ENCODE measurements around the gene LRRTM4. TPM values are rescaled to one million over a fixed set of nuclear protein-coding genes. Genes with fewer than 3 reads are reported as not detected.
"Not testable (repeated sequence)": the region's sequence is repeated elsewhere in the genome, so short reads cannot be mapped to it uniquely, and the experiment has no call there.

The LRRTM4 gene
- total and polyA plus RNA-seq, 4 experiments from 2014 or later, result not detected

GRCh38 chr2:77144772-77145171 lies 377.4 kb downstream of the LRRTM4 start:
- ChIA-PET CTCF (ENCODE audit: partially characterized antibody) (no interaction called here), POLR2A (ENCODE audit: partially characterized antibody) (no interaction called here)
- no peaks in the 10 kb centered on the region for H3K4me1 ChIP-seq (ENCODE audit: insufficient read depth, low read length)
- Mint-ChIP-seq H3K27me3 (no peaks in the 10 kb centered on the region), H3K4me1 (no peaks in the 10 kb centered on the region), H3K4me3 (no peak overlapping the region), H3K27ac (no peak overlapping the region), H3K36me3 (no peaks in the 10 kb centered on the region), H3K9me3 (peaks cover 0 to 12% (median 5%) of the 10 kb centered on the region in 8 donors)
- H3K4me3 ChIP-seq (ENCODE audit: low read length in 2 of 2), result no peak overlapping the region
- H3K9me3 ChIP-seq (ENCODE audit: control insufficient read depth in 1 of 2, low read length in 2 of 2), result no peaks in the 10 kb centered on the region
- intact Hi-C loops (cut with micrococcal nuclease), result no loop called here
- DNase-seq, result no peak
- H3K36me3 ChIP-seq (ENCODE audit: insufficient read depth, low read length), result no peaks in the 10 kb centered on the region
- H3K27ac ChIP-seq (ENCODE audit: low read depth, low read length), result no peak overlapping the region
- no peaks in the 10 kb centered on the region for H3K27me3 ChIP-seq (ENCODE audit: insufficient read depth, low read length)

GRCh38 chr2:77142141-77142540 lies 380.0 kb downstream of the LRRTM4 start:
- DNase-seq, result no peak
- Mint-ChIP-seq H3K4me1 (no peaks in the 10 kb centered on the region), H3K27me3 (no peaks in the 10 kb centered on the region), H3K9me3 (peaks cover 0 to 29% (median 10%) of the 10 kb centered on the region in 8 donors), H3K36me3 (no peaks in the 10 kb centered on the region), H3K4me3 (no peak overlapping the region), H3K27ac (no peak overlapping the region)
- no peaks in the 10 kb centered on the region for H3K27me3 ChIP-seq (ENCODE audit: insufficient read depth, low read length)
- no peaks in the 10 kb centered on the region for H3K9me3 ChIP-seq (ENCODE audit: control insufficient read depth in 1 of 2, low read length in 2 of 2)
- ChIA-PET POLR2A (ENCODE audit: partially characterized antibody) (no interaction called here), CTCF (ENCODE audit: partially characterized antibody) (no interaction called here)
- no peak overlapping the region for H3K4me3 ChIP-seq (ENCODE audit: low read length in 2 of 2)
- intact Hi-C loops (cut with micrococcal nuclease), result no loop called here
- no peaks in the 10 kb centered on the region for H3K4me1 ChIP-seq (ENCODE audit: insufficient read depth, low read length)
- H3K36me3 ChIP-seq (ENCODE audit: insufficient read depth, low read length), result no peaks in the 10 kb centered on the region
- H3K27ac ChIP-seq (ENCODE audit: low read depth, low read length), result no peak overlapping the region

- H3K27ac ChIP-seq (ENCODE audit: low read depth, low read length); H3K4me3 ChIP-seq (ENCODE audit: low read length in 2 of 2); H3K36me3 ChIP-seq (ENCODE audit: insufficient read depth, low read length); H3K9me3 ChIP-seq (ENCODE audit: control insufficient read depth in 1 of 2, low read length in 2 of 2); H3K4me1 ChIP-seq (ENCODE audit: insufficient read depth, low read length); intact Hi-C loops (cut with micrococcal nuclease); H3K27me3 ChIP-seq (ENCODE audit: insufficient read depth, low read length); CTCF ChIA-PET (ENCODE audit: partially characterized antibody); H3K27ac Mint-ChIP-seq; DNase-seq; POLR2A ChIA-PET (ENCODE audit: partially characterized antibody); H3K27me3 Mint-ChIP-seq; H3K36me3 Mint-ChIP-seq; H3K4me1 Mint-ChIP-seq; H3K4me3 Mint-ChIP-seq: not testable (repeated sequence)
- peaks cover 0 to 32% (median 11%) of the 10 kb centered on the region in 8 donors for H3K9me3 Mint-ChIP-seq
Observed at GRCh38 chr2:77128479-77128878, 393.7 kb downstream of the LRRTM4 start.

DNA sequence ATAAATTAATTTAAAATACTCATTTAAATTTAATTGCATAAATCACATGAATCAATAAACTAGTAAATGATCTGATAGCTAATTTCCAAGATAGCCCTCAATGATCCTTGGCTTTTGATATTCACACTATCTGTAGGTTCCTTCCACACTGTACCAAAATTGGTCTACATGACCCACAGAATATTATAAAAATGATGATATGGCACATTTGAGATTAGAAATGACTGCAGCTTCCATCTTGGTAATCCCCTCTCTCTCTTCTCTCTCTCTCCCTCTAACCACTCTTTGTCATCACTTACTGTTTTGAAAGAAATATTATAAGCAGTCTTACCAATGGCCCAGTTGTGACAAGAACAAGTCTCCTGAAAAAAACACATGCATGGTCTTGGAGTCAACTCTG lies 394.8 kb downstream of the LRRTM4 start:
- CTCF ChIA-PET (ENCODE audit: partially characterized antibody), result no interaction called here
- Histone ChIP-seq H3K36me3 (ENCODE audit: insufficient read depth, low read length) (no peaks in the 10 kb centered on the region), H3K27ac (ENCODE audit: low read depth, low read length) (no peak overlapping the region), H3K27me3 (ENCODE audit: insufficient read depth, low read length) (no peaks in the 10 kb centered on the region), H3K9me3 (ENCODE audit: control insufficient read depth in 1 of 2, low read length in 2 of 2) (no peaks in the 10 kb centered on the region), H3K4me3 (ENCODE audit: low read length in 2 of 2) (no peak overlapping the region), H3K4me1 (ENCODE audit: insufficient read depth, low read length) (no peaks in the 10 kb centered on the region)
- H3K27me3 Mint-ChIP-seq, result no peaks in the 10 kb centered on the region
- no peak overlapping the region for H3K27ac Mint-ChIP-seq
- DNase-seq, result no peak
- POLR2A ChIA-PET (ENCODE audit: partially characterized antibody), result no interaction called here
- peaks cover 0 to 29% (median 10%) of the 10 kb centered on the region in 8 donors for H3K9me3 Mint-ChIP-seq
- H3K4me3 Mint-ChIP-seq, result no peak overlapping the region
- no peaks in the 10 kb centered on the region for H3K36me3 Mint-ChIP-seq
- H3K4me1 Mint-ChIP-seq, result no peaks in the 10 kb centered on the region
- intact Hi-C loops (cut with micrococcal nuclease), result no loop called here

- intact Hi-C loops (cut with micrococcal nuclease), result no loop called here
- Histone ChIP-seq H3K4me3 (ENCODE audit: low read length in 2 of 2) (no peak overlapping the region), H3K9me3 (ENCODE audit: control insufficient read depth in 1 of 2, low read length in 2 of 2) (no peaks in the 10 kb centered on the region), H3K4me1 (ENCODE audit: insufficient read depth, low read length) (no peaks in the 10 kb centered on the region), H3K36me3 (ENCODE audit: insufficient read depth, low read length) (no peaks in the 10 kb centered on the region), H3K27ac (ENCODE audit: low read depth, low read length) (no peak overlapping the region), H3K27me3 (ENCODE audit: insufficient read depth, low read length) (no peaks in the 10 kb centered on the region)
- POLR2A ChIA-PET (ENCODE audit: partially characterized antibody), result no interaction called here
- Mint-ChIP-seq H3K4me1 (no peaks in the 10 kb centered on the region), H3K27ac (no peak overlapping the region), H3K36me3 (no peaks in the 10 kb centered on the region), H3K27me3 (no peaks in the 10 kb centered on the region), H3K9me3 (peaks cover 3 to 19% (median 6%) of the 10 kb centered on the region in 8 donors), H3K4me3 (no peak overlapping the region)
- CTCF ChIA-PET (ENCODE audit: partially characterized antibody), result no interaction called here
- no peak for DNase-seq
Observed at GRCh38 chr2:77121518-77121917, 400.7 kb downstream of the LRRTM4 start.

- Histone ChIP-seq H3K27ac (ENCODE audit: low read depth, low read length) (no peak overlapping the region), H3K27me3 (ENCODE audit: insufficient read depth, low read length) (no peaks in the 10 kb centered on the region), H3K4me3 (ENCODE audit: low read length in 2 of 2) (no peak overlapping the region), H3K36me3 (ENCODE audit: insufficient read depth, low read length) (no peaks in the 10 kb centered on the region), H3K9me3 (ENCODE audit: control insufficient read depth in 1 of 2, low read length in 2 of 2) (no peaks in the 10 kb centered on the region), H3K4me1 (ENCODE audit: insufficient read depth, low read length) (no peaks in the 10 kb centered on the region)
- Mint-ChIP-seq H3K27me3 (no peaks in the 10 kb centered on the region), H3K4me1 (no peaks in the 10 kb centered on the region), H3K4me3 (no peak overlapping the region), H3K36me3 (no peaks in the 10 kb centered on the region), H3K9me3 (peaks cover 3 to 21% (median 10%) of the 10 kb centered on the region in 8 donors), H3K27ac (no peak overlapping the region)
- no peak for DNase-seq
- intact Hi-C loops (cut with micrococcal nuclease), result no loop called here
- ChIA-PET CTCF (ENCODE audit: partially characterized antibody) (no interaction called here), POLR2A (ENCODE audit: partially characterized antibody) (no interaction called here)
Observed at GRCh38 chr2:77119333-77119732, 402.8 kb downstream of the LRRTM4 start.

GRCh38 chr2:77108915-77109314 lies 413.3 kb downstream of the LRRTM4 start:
- Histone ChIP-seq H3K9me3 (ENCODE audit: control insufficient read depth in 1 of 2, low read length in 2 of 2) (no peaks in the 10 kb centered on the region), H3K27ac (ENCODE audit: low read depth, low read length) (no peak overlapping the region), H3K27me3 (ENCODE audit: insufficient read depth, low read length) (no peaks in the 10 kb centered on the region), H3K36me3 (ENCODE audit: insufficient read depth, low read length) (no peaks in the 10 kb centered on the region), H3K4me1 (ENCODE audit: insufficient read depth, low read length) (no peaks in the 10 kb centered on the region), H3K4me3 (ENCODE audit: low read length in 2 of 2) (no peak overlapping the region)
- H3K9me3 Mint-ChIP-seq, result peaks cover 2 to 34% (median 10%) of the 10 kb centered on the region in 8 donors
- intact Hi-C loops (cut with micrococcal nuclease), result no loop called here
- H3K27me3 Mint-ChIP-seq, result no peaks in the 10 kb centered on the region
- H3K36me3 Mint-ChIP-seq, result no peaks in the 10 kb centered on the region
- no peak for DNase-seq
- no peak overlapping the region for H3K27ac Mint-ChIP-seq
- CTCF ChIA-PET (ENCODE audit: partially characterized antibody), result no interaction called here
- no peak overlapping the region for H3K4me3 Mint-ChIP-seq
- H3K4me1 Mint-ChIP-seq, result no peaks in the 10 kb centered on the region
- POLR2A ChIA-PET (ENCODE audit: partially characterized antibody), result no interaction called here

DNA sequence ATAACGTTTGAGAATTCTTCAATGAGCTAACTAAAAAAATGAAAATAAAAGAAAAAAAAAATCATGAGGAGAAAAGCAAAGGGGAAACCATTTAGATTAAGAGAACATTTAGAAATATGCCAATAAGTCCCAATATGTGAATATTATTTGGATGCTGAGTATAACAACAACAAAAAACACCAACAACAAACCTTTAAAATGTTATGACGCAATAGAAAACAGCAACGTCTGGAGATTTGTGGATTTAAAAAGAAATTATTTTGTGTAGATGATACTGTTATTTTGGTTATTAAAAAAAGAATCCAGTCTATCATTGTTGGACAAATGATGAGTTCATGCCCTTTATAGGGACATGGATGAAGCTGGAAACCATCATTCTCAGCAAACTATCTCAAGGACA lies 417.2 kb downstream of the LRRTM4 start:
- no peak for DNase-seq
- Histone ChIP-seq H3K27me3 (ENCODE audit: insufficient read depth, low read length) (no peaks in the 10 kb centered on the region), H3K9me3 (ENCODE audit: control insufficient read depth in 1 of 2, low read length in 2 of 2) (no peaks in the 10 kb centered on the region), H3K4me1 (ENCODE audit: insufficient read depth, low read length) (no peaks in the 10 kb centered on the region), H3K36me3 (ENCODE audit: insufficient read depth, low read length) (no peaks in the 10 kb centered on the region), H3K27ac (ENCODE audit: low read depth, low read length) (no peak overlapping the region), H3K4me3 (ENCODE audit: low read length in 2 of 2) (no peak overlapping the region)
- Mint-ChIP-seq H3K27me3 (no peaks in the 10 kb centered on the region), H3K36me3 (no peaks in the 10 kb centered on the region), H3K27ac (no peak overlapping the region), H3K4me1 (no peaks in the 10 kb centered on the region), H3K4me3 (no peak overlapping the region), H3K9me3 (peaks cover 2 to 27% (median 9%) of the 10 kb centered on the region in 8 donors)
- ChIA-PET CTCF (ENCODE audit: partially characterized antibody) (no interaction called here), POLR2A (ENCODE audit: partially characterized antibody) (no interaction called here)
- intact Hi-C loops (cut with micrococcal nuclease), result no loop called here

Measured in CD4-positive, alpha-beta memory T cell (primary cell).